Jurkat, Clone E6-1 (cell line): ENCODE results near the gene MYL9.

Experiments
- DNase-seq: peaks from one replicate; pipeline ENCODE4 v3.0.0-alpha.2; 2011; ENCODE audit warnings: low read depth, low spot score
- H3K4me3 ChIP-seq: 2 replicates; pipeline ENCODE4 v1.5.1; 2011; ENCODE audit warnings: mild to moderate bottlenecking, low read length, control low read depth, moderate library complexity

MYL9 gene

DNA sequence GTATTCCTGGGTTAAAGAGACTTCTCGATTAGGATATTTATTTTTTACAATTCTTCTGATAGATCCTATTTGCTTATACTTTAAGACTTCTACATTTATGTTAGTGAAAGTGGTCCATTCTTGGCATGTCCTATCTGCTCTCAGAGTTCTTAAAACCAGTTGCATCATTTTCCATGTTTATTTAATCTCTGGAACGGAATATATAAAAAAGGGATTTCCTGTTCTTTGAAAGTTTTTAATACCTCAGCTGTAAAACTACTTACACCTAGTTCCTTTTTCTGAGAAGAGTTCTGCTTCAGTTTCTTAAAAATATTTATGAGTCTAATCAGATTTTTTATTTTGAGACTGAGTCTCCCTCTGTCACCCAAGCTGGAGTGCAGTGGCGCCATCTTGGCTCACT is 18.0 kb upstream of the MYL9 start:
- no peak for DNase-seq
- H3K4me3 ChIP-seq = no peak overlapping the region

DNA sequence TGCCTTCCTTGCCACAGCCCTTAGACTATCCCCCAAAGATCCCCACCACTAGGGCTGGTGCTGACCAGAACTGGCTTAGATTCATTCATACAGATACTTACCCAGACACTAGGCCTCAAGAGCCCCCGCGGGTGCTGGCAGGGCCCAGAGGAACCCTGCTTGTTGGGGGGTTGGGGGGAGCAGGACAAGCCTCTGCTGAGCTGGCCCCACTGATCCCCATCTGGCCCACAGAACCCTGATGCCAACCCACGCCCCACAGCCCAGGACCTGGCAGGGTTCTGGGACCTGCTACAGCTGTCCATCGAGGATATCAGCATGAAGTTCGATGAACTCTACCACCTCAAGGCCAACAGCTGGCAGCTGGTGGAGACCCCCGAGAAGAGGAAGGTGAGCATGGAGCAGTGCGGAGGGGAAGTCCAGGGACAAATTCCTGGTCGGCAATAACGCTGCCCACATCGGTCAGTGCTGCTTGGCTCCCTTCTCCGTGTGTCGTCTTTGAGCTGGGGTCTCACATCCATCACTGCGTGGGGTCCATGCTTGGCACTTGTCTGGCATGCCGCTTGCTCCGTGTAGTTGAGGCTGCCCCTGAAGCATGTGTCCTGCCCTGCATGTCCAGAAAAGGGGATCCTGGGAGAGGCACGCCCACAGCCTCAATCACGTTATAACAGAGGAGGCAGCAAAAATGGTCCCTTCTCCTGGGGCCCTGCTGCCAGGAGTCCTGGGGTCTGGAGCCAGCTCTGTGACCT is 15.5 kb upstream of the MYL9 start:
- H3K4me3 ChIP-seq = no peak overlapping the region
- no peak for DNase-seq

DNA sequence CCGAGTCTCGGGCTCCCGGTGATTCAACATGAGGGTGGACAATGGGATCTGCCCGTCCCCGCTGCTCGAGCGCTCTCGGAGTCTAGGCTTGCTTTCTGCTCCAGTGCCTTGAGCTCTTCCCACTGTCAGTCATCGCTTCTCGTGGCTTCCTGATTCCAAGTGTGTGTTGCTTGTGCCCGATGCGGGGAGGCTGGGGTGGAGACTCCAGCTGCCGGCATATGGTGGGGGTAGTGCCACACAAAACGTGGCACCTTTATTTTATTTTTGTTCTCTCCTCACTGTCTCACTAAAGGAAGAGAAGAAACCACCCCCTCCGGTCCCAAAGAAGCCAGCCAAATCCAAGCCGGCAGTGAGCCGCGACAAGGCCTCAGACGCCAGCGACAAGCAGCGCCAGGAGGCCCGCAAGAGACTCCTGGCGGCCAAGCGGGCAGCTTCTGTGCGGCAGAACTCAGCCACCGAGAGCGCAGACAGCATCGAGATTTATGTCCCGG is 14.8 kb upstream of the MYL9 start:
- no peak overlapping the region for H3K4me3 ChIP-seq
- no peak for DNase-seq

DNA sequence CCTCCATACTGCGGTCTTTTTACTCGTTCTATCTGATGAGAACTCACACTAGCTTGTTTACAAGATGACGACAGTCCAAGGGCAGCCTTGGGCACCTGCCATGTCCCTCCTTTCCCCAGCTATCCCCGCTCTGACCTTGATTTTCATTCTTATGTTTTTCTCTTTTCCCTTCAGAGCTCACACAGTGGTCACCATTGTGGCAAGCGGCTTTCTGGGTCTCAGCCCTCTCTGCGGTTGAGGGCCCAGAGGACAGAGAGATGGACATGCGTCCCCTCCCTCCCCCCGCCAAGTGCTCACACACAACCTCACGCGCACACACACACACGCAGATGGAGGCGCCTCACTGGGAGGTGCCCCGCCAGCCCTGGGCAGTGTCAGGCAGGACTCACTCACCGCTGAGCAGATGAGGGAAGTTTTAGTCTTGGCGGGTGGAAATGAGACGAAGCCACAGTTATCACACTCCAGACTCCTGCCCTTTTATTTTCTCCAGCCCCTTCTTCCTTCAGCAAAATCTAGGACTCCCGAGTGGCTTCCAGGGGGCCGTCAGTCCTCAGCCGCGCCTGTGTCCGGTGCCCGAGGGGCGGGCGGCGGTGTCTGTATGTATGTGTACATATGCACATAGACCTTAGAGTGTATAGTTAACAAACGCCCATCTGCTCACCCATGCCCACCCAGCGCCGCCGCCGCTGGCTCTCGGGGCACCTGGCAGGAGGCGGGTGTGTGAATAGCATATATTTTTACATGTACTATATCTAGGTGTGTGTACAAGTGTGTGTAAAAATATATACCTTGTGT is 13.8 kb upstream of the MYL9 start:
- H3K4me3 ChIP-seq = no peak overlapping the region
- DNase-seq = no peak

DNA sequence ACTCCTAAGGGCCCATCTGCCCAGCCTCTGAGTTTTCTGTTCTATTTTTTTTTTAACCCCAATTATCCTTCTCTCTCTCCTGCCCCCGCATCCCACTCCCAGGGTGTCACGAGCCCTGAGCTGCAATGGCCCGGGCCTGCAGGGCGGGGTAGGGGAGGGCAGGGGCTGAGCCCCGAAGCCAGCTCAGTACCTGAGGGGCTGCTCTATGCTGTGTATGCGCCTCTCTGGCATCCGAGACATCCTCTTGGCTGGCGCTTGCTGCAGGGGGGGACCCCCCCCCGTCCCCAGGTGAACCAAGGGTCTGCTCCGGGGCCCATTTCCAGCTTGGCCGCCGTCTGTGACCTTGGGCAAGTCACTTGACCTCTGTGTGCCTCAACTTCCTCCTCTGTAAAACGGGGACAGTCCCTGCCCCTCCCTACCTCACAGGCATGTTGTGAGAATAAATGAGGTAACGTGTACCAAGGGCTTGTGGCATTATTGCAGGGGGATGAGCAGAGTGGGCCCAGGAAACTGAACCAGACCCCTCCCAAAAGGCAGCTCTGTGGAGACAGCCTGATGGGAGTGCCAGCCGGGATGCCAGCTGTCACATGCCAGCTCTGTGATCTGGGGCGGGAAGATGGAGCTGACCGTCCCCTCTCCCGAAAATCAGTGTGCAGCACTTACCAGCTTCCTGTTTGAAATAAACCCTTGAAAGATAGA is 13.0 kb upstream of the MYL9 start:
- H3K4me3 ChIP-seq = no peak overlapping the region
- no peak for DNase-seq

DNA sequence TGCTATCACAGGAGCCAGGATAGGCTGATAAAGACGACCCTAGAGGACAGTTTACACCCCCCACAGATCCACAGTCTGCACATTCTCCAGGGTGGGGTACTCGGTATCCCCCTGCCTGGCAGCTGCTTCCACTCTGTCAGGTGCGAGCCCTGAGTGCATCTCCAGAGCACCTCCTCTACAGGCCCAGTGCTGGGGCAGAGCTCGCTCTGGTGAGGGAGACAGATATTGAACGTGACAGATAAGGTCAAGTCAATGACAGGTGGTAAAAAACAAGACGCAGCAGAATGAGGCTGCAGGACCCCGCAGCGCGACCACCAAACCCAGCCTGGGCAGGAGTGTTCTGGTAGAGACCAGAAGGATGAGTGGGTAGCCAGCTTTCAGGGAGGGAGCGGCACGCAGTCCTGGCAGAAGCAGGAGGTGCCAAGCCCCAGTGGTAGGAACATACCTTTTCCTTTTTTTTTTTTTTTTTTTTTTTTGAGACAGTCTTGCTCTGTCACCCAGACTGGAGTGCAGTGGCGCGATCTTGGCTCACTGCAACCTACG is 12.4 kb upstream of the MYL9 start:
- no peak overlapping the region for H3K4me3 ChIP-seq
- no peak for DNase-seq

DNA sequence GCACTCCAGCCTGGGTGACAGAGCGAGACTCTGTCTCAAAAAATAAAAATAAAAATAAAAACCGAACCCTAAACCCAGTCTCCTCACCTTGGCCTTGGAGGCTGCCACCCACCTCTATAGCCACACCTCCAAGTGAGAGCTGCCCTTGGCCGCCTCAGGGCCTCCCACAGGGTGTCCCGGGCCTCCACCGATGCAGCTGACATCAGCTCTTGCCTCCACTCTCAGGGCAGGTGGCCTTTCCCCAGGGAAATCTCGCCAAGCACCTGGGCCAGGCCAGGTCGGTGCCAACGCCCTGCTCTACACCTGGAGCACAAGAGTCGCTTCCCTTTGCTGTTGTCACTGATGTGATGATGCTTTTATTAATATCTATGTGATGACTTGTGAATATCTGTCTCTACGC is 8.9 kb upstream of the MYL9 start:
- DNase-seq = no peak
- H3K4me3 ChIP-seq = no peak overlapping the region

DNA sequence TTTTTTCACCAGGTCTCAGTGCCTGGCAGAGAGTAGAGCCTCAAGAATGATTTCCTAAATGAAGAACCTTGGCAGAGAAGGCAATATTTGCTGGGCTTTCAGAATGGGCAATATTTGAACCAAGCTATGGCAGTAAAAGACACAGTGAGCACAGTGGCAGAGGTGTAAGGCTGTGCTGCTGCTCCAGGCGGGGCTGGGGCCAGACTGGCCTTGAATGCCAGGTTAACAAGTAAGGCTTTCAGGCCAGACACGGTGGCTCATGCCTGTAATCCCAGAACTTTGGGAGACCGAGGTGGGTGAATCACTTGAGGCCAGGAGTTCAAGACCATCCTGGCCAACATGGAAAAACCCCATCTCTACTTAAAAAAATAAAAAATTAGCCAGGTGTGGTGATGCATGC is 8.5 kb upstream of the MYL9 start:
- no peak overlapping the region for H3K4me3 ChIP-seq
- DNase-seq = no peak

DNA sequence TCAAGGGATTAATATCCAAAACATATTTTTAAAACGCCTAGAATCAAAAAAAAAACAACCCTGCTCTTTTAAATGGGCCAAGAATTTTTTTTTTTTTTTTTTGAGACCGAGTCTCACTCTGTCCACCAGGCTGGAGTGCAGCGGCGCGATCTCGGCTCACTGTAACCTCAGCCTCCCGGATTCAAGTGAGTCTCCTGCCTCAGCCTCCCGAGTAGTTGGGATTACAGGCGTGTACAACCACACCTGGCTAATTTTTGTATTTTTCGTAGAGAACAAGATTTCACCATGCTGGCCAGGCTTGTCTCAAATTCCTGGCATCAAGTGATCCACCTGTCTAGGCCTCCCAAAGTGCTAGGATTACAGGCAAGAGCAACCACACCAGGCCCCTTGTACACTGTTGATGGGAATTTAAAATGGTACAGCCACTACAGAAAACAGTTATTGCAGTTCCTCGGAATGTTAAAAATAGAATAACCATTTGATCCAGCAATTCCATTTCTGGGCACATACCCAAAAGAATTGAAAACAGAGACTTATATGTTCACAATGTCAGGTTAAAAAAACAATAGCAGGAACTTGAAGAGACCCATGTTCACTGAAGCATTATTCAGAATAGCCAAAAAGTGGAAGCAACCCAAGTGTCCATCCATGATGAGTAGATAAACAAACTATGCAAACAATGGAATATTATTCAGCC is 3.1 kb upstream of the MYL9 start:
- no peak overlapping the region for H3K4me3 ChIP-seq
- no peak for DNase-seq

DNA sequence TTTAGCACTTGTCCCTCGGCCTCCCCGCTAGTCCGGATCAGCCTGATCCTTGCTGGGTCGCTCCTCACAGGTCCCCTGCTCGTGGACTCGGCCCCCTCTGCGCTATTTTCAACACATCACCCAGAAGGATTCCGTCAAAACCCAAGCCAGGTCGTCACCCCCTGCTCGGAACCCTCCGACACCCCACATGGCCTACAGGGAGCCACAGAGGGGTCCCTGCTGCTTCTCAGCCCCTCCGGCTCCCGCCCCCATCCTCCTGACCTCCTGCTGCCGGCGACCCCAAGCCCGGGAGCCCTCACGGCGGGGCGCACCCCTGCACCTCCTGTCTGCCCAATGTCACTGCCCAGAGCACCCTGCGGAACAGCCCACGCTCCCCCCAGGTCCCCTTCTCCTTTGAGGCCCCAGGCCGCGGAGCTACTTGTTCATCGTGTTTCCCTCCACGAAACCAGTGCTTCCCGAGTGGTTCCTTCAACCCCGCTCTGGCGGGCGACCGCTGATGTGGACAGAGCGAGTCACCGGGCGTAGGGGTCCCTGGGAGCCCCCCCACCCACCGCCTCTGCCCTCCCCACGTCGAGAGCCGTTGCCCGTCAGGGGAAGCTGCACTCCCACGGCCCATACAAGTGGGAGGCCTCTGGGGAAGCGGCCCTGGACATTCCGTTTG is 638 bp upstream of the MYL9 start:
- no peak for DNase-seq
- H3K4me3 ChIP-seq = no peak overlapping the region

DNA sequence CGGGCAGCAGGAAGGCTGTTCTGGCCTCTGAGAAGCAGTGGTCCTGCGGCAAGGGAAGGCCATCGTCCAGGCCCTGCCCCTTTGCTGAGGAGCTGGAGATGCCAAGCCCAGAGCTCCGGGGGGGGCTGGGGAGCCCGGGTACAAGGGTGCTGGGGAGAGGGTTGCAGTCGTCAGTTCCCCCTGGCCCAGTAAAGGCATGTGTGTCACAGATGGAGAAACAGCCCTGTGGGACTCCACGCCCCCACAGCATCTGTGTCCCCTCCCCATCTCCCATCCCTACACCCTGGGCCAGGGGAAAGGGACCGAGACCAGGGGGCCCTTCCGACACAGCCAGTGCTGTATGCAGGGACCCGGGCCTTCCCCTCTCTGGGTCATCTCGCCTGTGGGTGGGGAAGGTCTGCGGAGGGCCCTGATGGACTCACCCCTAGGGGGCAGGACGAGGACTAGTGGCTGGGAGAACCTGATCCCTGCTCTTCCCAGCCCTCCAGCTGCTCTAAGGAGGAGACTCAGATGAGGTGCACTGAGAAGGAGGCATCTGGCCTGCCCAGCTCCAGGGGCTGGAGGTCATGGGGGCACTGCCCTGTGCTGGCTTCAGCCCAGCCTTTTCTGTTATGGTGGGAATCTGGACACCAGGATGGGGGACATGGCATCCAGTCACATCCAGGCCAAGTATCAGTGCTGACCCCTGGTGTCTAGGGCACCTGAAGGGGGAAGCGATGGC is 609 bp downstream of the MYL9 start:
- H3K4me3 ChIP-seq = no peak overlapping the region
- DNase-seq = no peak

DNA sequence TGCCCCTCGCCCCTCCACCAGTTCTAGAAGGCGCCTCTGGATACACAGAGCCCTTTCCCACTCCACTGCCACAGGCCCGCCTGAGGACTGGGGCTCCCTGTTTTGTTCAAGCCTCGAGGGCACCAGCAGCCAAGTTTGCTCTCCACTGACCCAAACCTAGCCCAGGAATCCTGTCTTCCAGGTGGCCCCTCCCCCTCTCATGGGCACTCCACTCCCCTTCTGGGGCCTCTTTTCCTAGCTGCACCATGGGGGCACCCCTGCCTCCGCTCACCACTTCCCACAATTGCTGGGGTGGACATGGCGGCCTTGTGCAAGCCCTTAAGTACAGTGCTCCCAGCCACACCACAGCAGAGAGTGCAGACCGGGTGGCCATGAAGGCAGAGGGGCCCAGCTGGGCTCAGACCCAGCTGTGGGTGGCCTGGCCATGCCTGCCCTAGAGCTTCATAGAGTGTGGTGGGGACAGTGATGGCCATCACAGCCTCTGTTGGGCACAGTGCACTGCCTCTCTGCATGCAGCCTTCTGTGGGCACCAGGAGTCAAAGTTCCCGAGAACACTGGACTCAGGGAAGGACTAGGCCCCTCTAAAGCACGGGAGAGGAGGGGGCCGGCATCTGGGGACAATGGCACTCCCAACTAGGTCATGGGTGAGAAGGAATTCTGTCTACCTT is 1.3 kb downstream of the MYL9 start:
- H3K4me3 ChIP-seq = no peak overlapping the region
- no peak for DNase-seq

DNA sequence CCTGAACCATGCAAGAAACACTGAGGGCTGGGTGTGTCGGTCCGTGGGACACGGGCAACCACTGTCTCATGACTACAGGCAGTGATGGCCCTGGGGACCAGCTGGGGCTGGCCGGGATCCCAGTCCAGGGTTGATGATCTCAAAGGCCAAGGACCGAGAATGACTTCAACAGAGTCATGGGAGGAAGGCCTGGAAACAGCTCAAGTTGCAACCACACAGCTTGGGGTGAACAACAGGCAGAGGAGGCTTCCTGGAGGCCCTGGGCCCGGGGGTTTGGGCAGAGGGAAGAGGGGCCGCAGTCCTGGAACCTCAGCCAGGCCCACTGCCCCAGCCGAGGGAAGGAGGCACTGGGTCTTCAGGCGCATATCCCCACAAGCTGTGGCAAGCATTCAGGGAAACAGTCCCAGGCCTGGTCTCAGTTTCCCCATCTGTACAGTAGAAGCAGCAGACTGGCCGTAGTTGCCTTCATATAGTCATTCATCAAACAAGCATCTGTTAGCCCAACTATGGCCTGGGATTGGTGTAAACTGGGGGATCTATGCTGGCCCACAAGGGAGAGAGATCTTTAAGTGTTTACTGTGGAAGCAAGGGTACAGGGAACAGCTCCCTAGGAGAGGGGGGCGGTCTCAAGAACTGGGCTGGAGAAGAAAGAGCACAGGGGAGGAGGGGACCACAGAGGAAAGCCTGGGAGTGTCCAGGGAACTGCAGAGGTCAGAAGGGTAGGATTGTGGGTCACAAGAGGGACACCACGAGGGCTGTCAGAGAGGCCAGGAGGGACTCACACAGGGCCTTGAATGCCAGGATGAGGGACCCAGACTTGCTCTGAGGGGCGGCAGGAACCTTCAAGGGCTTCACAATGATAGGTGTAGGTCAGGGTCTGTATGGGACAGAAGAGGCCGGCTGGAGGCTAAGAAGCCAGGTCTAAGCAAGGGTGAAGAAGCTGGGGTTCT is 2.1 kb downstream of the MYL9 start:
- no peak overlapping the region for H3K4me3 ChIP-seq
- DNase-seq = no peak

DNA sequence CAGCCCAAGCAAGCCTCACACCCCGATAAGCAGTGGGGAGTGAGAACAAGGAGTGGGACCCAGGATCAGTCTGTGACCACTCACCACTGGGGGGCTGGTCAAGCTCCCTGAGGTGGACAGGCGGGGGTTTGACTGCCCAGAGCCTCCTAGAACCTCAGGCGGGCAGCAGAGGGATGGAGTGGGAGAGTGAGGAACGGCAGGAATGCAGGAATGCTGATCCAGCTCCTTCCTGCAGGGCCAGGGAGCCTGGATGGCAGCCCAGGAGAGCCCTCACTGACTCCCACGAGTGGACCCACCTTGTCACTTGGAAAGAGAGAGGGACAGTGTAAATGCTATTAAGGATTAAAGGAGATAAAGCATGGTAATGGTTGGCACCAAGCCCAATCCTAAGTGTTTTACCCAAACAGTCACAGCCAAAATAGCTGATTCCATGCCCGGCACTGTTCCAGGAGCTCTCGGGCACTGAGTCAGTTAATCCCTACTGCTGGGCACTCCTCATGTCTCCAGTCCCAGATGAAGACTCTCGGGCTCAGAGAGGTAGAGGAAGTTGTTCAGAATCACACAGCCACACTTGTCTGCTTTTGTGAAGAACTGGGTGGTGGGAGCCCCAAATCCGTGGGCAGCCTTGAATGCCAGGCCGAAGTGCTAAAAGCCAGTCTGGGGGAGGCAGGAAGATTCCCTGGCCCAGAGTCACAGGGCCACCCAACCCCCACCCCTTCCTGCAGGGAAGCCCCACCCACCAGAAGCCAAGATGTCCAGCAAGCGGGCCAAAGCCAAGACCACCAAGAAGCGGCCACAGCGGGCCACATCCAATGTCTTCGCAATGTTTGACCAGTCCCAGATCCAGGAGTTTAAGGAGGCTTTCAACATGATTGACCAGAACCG is 3.1 kb downstream of the MYL9 start:
- no peak overlapping the region for H3K4me3 ChIP-seq
- no peak for DNase-seq

DNA sequence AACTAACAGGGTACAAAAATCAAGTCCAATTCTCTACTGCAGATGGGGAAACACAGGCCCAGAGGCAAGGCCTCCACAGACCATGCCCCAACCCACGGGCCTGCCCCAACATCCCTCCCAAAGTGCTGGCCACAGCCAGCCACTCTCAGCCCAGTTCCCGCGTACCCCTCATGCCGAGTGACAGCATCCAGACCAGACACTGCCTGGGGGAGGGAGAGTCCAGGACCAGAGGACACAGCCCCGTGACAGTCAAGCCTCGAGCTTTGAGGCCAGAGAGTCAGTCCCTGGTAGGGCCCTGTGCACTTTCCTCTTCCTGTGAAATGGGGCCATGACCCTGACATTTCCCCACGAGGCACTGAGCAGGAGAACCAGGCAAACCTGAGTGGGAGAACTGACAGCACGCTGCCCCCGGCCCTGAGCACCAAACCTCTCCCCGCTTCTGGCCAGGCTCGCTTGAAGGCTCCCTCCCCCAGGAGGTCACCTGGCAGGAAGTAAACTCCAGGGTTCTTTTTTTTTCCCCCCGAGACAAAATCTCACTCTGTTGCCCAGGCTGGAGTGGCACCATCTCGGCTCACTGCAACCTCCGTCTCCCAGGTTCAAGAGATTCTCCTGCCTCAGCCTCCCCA is 4.9 kb downstream of the MYL9 start:
- no peak overlapping the region for H3K4me3 ChIP-seq
- no peak for DNase-seq
